ENCODE results near the gene DFFB.
"Not testable (repeated sequence)": the region's sequence is repeated elsewhere in the genome, so short reads cannot be mapped to it uniquely, and the experiment has no call there.

The DFFB gene

GRCh38 chr1:3910049-3910731 is 52.9 kb downstream of the DFFB start:
- DNase-seq (ENCODE audit: low spot score) = no peak

GRCh38 chr1:3910857-3911845 is 53.9 kb downstream of the DFFB start:
- peak; percentile 59 for DNase-seq (ENCODE audit: low spot score)

- no peak for DNase-seq (ENCODE audit: low spot score)
These were observed 54.9 kb downstream of the DFFB start for GRCh38 chr1:3911981-3912808.

- DNase-seq (ENCODE audit: low spot score) = no peak
These were observed 55.8 kb downstream of the DFFB start for GRCh38 chr1:3912809-3913685.

- DNase-seq (ENCODE audit: low spot score) = no peak
These were observed 57.1 kb downstream of the DFFB start for GRCh38 chr1:3914331-3914851.

- no peak for DNase-seq (ENCODE audit: low spot score)
These were observed 57.6 kb downstream of the DFFB start for GRCh38 chr1:3914911-3915310.

- no peak for DNase-seq (ENCODE audit: low spot score)
These were observed 58.4 kb downstream of the DFFB start for GRCh38 chr1:3915551-3916121.

- no peak for DNase-seq (ENCODE audit: low spot score)
These were observed 60.5 kb downstream of the DFFB start for GRCh38 chr1:3917761-3918160.

- DNase-seq (ENCODE audit: low spot score) = not testable (repeated sequence)
These were observed 61.1 kb downstream of the DFFB start for GRCh38 chr1:3918359-3918758.

GRCh38 chr1:3918966-3919611 is 61.8 kb downstream of the DFFB start:
- DNase-seq (ENCODE audit: low spot score) = no peak

GRCh38 chr1:3919706-3920105 is 62.4 kb downstream of the DFFB start:
- no peak for DNase-seq (ENCODE audit: low spot score)

GRCh38 chr1:3921765-3922164 is 64.5 kb downstream of the DFFB start:
- no peak for DNase-seq (ENCODE audit: low spot score)

- DNase-seq (ENCODE audit: low spot score) = no peak
These were observed 65.0 kb downstream of the DFFB start for GRCh38 chr1:3922201-3922725.

- DNase-seq (ENCODE audit: low spot score) = no peak
These were observed 65.6 kb downstream of the DFFB start for GRCh38 chr1:3922851-3923250.

GRCh38 chr1:3923378-3924185 is 66.3 kb downstream of the DFFB start:
- DNase-seq (ENCODE audit: low spot score) = no peak

- no peak for DNase-seq (ENCODE audit: low spot score)
These were observed 67.0 kb downstream of the DFFB start for GRCh38 chr1:3924186-3924824.

GRCh38 chr1:3924825-3925220 is 67.5 kb downstream of the DFFB start:
- DNase-seq (ENCODE audit: low spot score) = no peak

- no peak for DNase-seq (ENCODE audit: low spot score)
These were observed 68.0 kb downstream of the DFFB start for GRCh38 chr1:3925256-3925655.

GRCh38 chr1:3925762-3926161 is 68.5 kb downstream of the DFFB start:
- DNase-seq (ENCODE audit: low spot score) = no peak

Measured in hematopoietic multipotent progenitor cell treated with erythropoietin and hydrocortisone succinate and interleukin-3 and kit ligand, for 17 days (in vitro differentiated cells).